H1 (cell line): ENCODE results near the gene KIR2DL4. TPM values are rescaled to one million over a fixed set of nuclear protein-coding genes. Genes with fewer than 3 reads are reported as not detected.

Experiments
- CHD7 ChIP-seq: fragments of 300-600 bp; sonication (generic); IDR thresholded peaks from 2 replicates; pipeline ENCODE4 v1.7.1; 2012; ENCODE audit warnings: low read length, moderate library complexity, mild to moderate bottlenecking, inconsistent platforms; ENCODE audit not compliant: insufficient replicate concordance
- KDM4A ChIP-seq: IDR thresholded peaks from one replicate; pipeline ENCODE4 v1.7.1; 2012; ENCODE audit warnings: low read depth, mild to moderate bottlenecking, moderate library complexity, low read length, inconsistent platforms; ENCODE audit not compliant: severe bottlenecking
- SAP30 ChIP-seq: fragments of 300-600 bp; sonication (generic); IDR thresholded peaks from 2 replicates; pipeline ENCODE4 v1.7.1; 2012; ENCODE audit warnings: low read length, moderate library complexity, mild to moderate bottlenecking, inconsistent platforms; ENCODE audit not compliant: insufficient read depth, insufficient replicate concordance
- SP4 ChIP-seq: IDR thresholded peaks from 2 replicates; pipeline ENCODE4 v1.6.1; 2012; ENCODE audit warnings: low read length, inconsistent platforms
- YY1 ChIP-seq: IDR thresholded peaks from 2 replicates; pipeline ENCODE4 v1.6.1; 2011; ENCODE audit warnings: low read depth, mild to moderate bottlenecking, low read length
- polyA plus RNA-seq, 7 experiments: library from polyadenylated mRNA; depleted of rRNA in 3 of 7; stranded (reverse) in 5 of 7; unstranded in 2 of 7; fragments of >200 nt in 5 of 7; fragments of 200-250 nt in 2 of 7; gene quantifications; 1 replicate in 5 of 7; 2 replicates in 1 of 7; 4 replicates in 1 of 7; pipeline versions ENCODE4 v1.2.1 to v1.2.3, GENCODE V29; 2011 to 2013; ENCODE audit warnings: missing spikeins in 2 of 7, mixed read lengths in 2 of 7
- total RNA-seq: library from RNA; stranded (reverse); fragmentation: NEBNext Ultra II Directional; extraction: Animal tissue kit (Norgen Biotek cat#: 25700); gene quantifications from 2 replicates; pipeline ENCODE4 v1.2.1, GENCODE V29; 2021

KIR2DL4 gene
- total and polyA plus RNA-seq, 2 of the 8 experiments (the other 6 are each of a cell fraction or from before 2014, with no cell fraction given), result not detected

DNA sequence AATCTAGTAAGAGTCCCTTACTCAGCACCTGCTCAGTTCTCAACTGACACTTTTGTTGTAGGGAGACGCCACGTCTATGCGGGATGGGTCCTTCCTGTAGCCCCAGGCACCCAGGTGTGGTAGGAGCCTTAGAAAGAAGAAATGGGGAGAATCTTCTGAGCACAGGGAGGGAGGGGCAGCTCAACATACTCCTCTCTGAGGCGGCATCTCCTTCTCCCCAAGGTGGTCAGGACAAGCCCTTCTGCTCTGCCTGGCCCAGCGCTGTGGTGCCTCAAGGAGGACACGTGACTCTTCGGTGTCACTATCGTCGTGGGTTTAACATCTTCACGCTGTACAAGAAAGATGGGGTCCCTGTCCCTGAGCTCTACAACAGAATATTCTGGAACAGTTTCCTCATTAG, 1.2 kb downstream of the KIR2DL4 start (continued):
- TF ChIP-seq CHD7 (no peak), KDM4A (no peak), YY1 (no peak), SP4 (no peak), SAP30 (no peak)
- TF ChIP-seq, all 59 proteins: peak for 0
